Measurements from ENCODE around the gene TRIM38. TPM values are rescaled to one million over a fixed set of nuclear protein-coding genes. Genes with fewer than 3 reads are reported as not detected.
"Not testable (repeated sequence)": the region's sequence is repeated elsewhere in the genome, so short reads cannot be mapped to it uniquely, and the experiment has no call there.

TRIM38 gene
- total RNA-seq, 2 experiments from 2014 or later = 19.1 to 19.7 TPM

- H3K9me3 Mint-ChIP-seq = no peaks in the 10 kb centered on the region
- H3K4me1 Mint-ChIP-seq (ENCODE audit: low read depth) = peaks cover 31% of the 10 kb centered on the region
- H3K4me3 Mint-ChIP-seq = no peak overlapping the region
- no peak for DNase-seq
- intact Hi-C loops (cut with micrococcal nuclease) = no loop called here
- CTCF ChIA-PET = interaction anchor here (1.9 to 3.2 kb wide), 2 partner anchors 11 to 12 kb away, joined by 4 to 16 read pairs; no protein-coding TSS in a partner anchor
- peak overlapping the region; percentile 50 for H3K27ac Mint-ChIP-seq
- H3K36me3 Mint-ChIP-seq (ENCODE audit: low read depth) = peaks cover 61% of the 10 kb centered on the region
- H3K27me3 Mint-ChIP-seq (ENCODE audit: low read depth) = no peaks in the 10 kb centered on the region
Observed at GRCh38 chr6:25980935-25981334, 18.3 kb downstream of the TRIM38 start.

- CTCF ChIA-PET = interaction anchor here (1.3 to 3.2 kb wide), 3 partner anchors 10 to 13 kb away, joined by 4 to 16 read pairs (median 4); no protein-coding TSS in a partner anchor
- H3K36me3 Mint-ChIP-seq (ENCODE audit: low read depth) = peaks cover 57% of the 10 kb centered on the region
- no peak for DNase-seq
- H3K9me3 Mint-ChIP-seq = no peaks in the 10 kb centered on the region
- H3K4me1 Mint-ChIP-seq (ENCODE audit: low read depth) = peaks cover 23% of the 10 kb centered on the region
- peak overlapping the region; percentile 17 for H3K27ac Mint-ChIP-seq
- intact Hi-C loops (cut with micrococcal nuclease) = no loop called here
- H3K27me3 Mint-ChIP-seq (ENCODE audit: low read depth) = no peaks in the 10 kb centered on the region
- no peak overlapping the region for H3K4me3 Mint-ChIP-seq
Observed at GRCh38 chr6:25981568-25982263, 19.1 kb downstream of the TRIM38 start.

GRCh38 chr6:25984265-25984664 is 21.7 kb downstream of the TRIM38 start:
- peaks cover 58% of the 10 kb centered on the region for H3K36me3 Mint-ChIP-seq (ENCODE audit: low read depth)
- no peak overlapping the region for H3K27ac Mint-ChIP-seq
- CTCF ChIA-PET = no interaction called here
- H3K4me3 Mint-ChIP-seq = no peak overlapping the region
- H3K9me3 Mint-ChIP-seq = no peaks in the 10 kb centered on the region
- no peaks in the 10 kb centered on the region for H3K27me3 Mint-ChIP-seq (ENCODE audit: low read depth)
- peaks cover 19% of the 10 kb centered on the region for H3K4me1 Mint-ChIP-seq (ENCODE audit: low read depth)
- intact Hi-C loops (cut with micrococcal nuclease) = no loop called here
- no peak for DNase-seq

- DNase-seq = no peak
- Mint-ChIP-seq H3K9me3 (no peaks in the 10 kb centered on the region), H3K27me3 (ENCODE audit: low read depth) (no peaks in the 10 kb centered on the region), H3K4me3 (no peak overlapping the region), H3K36me3 (ENCODE audit: low read depth) (peaks cover 38% of the 10 kb centered on the region), H3K4me1 (ENCODE audit: low read depth) (peaks cover 19% of the 10 kb centered on the region), H3K27ac (no peak overlapping the region)
- intact Hi-C loops (cut with micrococcal nuclease) = no loop called here
- CTCF ChIA-PET = no interaction called here
Observed at GRCh38 chr6:25987845-25988244, 25.2 kb downstream of the TRIM38 start.

GRCh38 chr6:25990172-25990873 is 27.7 kb downstream of the TRIM38 start:
- Mint-ChIP-seq H3K4me3 (no peak overlapping the region), H3K4me1 (ENCODE audit: low read depth) (peaks cover 22% of the 10 kb centered on the region), H3K9me3 (no peaks in the 10 kb centered on the region), H3K27ac (peak overlapping the region; percentile 18), H3K36me3 (ENCODE audit: low read depth) (peaks cover 18% of the 10 kb centered on the region), H3K27me3 (ENCODE audit: low read depth) (no peaks in the 10 kb centered on the region)
- intact Hi-C loops (cut with micrococcal nuclease) = loop anchor here (5.0 to 10.0 kb wide), 3 partner anchors 43 to 716 kb away; partner anchors contain the start of gene CARMIL1
- CTCF ChIA-PET = interaction anchor here (0.7 to 3.3 kb wide), 4 partner anchors 14 to 781 kb away, joined by 3 to 63 read pairs (median 13); no protein-coding TSS in a partner anchor
- DNase-seq = no peak

GRCh38 chr6:25991785-25992412 is 29.3 kb downstream of the TRIM38 start:
- peak overlapping the region; percentile 95 for H3K4me3 Mint-ChIP-seq
- peak; percentile 44 for DNase-seq
- no peaks in the 10 kb centered on the region for H3K9me3 Mint-ChIP-seq
- CTCF ChIA-PET = interaction anchor here (0.6 to 3.3 kb wide), 26 partner anchors 10 to 360 kb away, joined by 3 to 63 read pairs (median 6); partner anchors contain the start of gene TRIM38
- H3K36me3 Mint-ChIP-seq (ENCODE audit: low read depth) = peaks cover 10% of the 10 kb centered on the region
- peak overlapping the region; percentile 89 for H3K27ac Mint-ChIP-seq
- intact Hi-C loops (cut with micrococcal nuclease) = loop anchor here (1.0 to 10.0 kb wide), 9 partner anchors 15 to 717 kb away; partner anchors contain the start of genes CARMIL1 and TRIM38
- no peaks in the 10 kb centered on the region for H3K27me3 Mint-ChIP-seq (ENCODE audit: low read depth)
- peaks cover 24% of the 10 kb centered on the region for H3K4me1 Mint-ChIP-seq (ENCODE audit: low read depth)

GRCh38 chr6:25992413-25993340 is 30.1 kb downstream of the TRIM38 start:
- no peaks in the 10 kb centered on the region for H3K9me3 Mint-ChIP-seq
- intact Hi-C loops (cut with micrococcal nuclease) = loop anchor here (1.0 to 10.0 kb wide), 9 partner anchors 16 to 718 kb away; partner anchors contain the start of genes CARMIL1 and TRIM38

GRCh38 chr6:25993341-25993684 is 30.7 kb downstream of the TRIM38 start:
- intact Hi-C loops (cut with micrococcal nuclease) = loop anchor here (2.0 to 10.0 kb wide), 5 partner anchors 17 to 719 kb away; partner anchors contain the start of gene CARMIL1
- H3K27me3 Mint-ChIP-seq (ENCODE audit: low read depth) = not testable (repeated sequence)

More at GRCh38 chr6:25992413-25993340, 30.1 kb downstream of the TRIM38 start:
- Mint-ChIP-seq H3K27me3 (ENCODE audit: low read depth) (no peaks in the 10 kb centered on the region), H3K4me3 (peak overlapping the region; percentile 95), H3K27ac (peak overlapping the region; percentile 91), H3K4me1 (ENCODE audit: low read depth) (peaks cover 24% of the 10 kb centered on the region), H3K36me3 (ENCODE audit: low read depth) (peaks cover 5% of the 10 kb centered on the region)
- CTCF ChIA-PET = interaction anchor here (0.6 to 3.3 kb wide), 29 partner anchors 10 to 680 kb away, joined by 3 to 63 read pairs (median 5); partner anchors contain the start of gene TRIM38
- peak; percentile 95 for DNase-seq

GRCh38 chr6:25995507-25995906 is 32.9 kb downstream of the TRIM38 start:
- CTCF ChIA-PET = interaction anchor here (0.8 to 2.1 kb wide), 3 partner anchors 8 to 460 kb away, joined by 4 to 10 read pairs (median 7); no protein-coding TSS in a partner anchor
- DNase-seq = no peak
- Mint-ChIP-seq H3K4me3 (no peak overlapping the region), H3K4me1 (ENCODE audit: low read depth) (peaks cover 20% of the 10 kb centered on the region), H3K36me3 (ENCODE audit: low read depth) (peaks cover 8% of the 10 kb centered on the region), H3K9me3 (no peaks in the 10 kb centered on the region), H3K27me3 (ENCODE audit: low read depth) (no peaks in the 10 kb centered on the region), H3K27ac (no peak overlapping the region)
- intact Hi-C loops (cut with micrococcal nuclease) = loop anchor here (10.0 kb wide), 2 partner anchors 381 to 721 kb away; partner anchors contain the start of gene CARMIL1

More at GRCh38 chr6:25993341-25993684, 30.7 kb downstream of the TRIM38 start:
- CTCF ChIA-PET = interaction anchor here (0.7 to 3.3 kb wide), 21 partner anchors 11 to 362 kb away, joined by 3 to 63 read pairs (median 7); a partner anchor contains a TSS
- peak overlapping the region; percentile 61 for H3K4me3 Mint-ChIP-seq
- peaks cover 23% of the 10 kb centered on the region for H3K4me1 Mint-ChIP-seq (ENCODE audit: low read depth)
- H3K9me3 Mint-ChIP-seq; H3K36me3 Mint-ChIP-seq (ENCODE audit: low read depth); H3K27ac Mint-ChIP-seq; DNase-seq: not testable (repeated sequence)

GRCh38 chr6:25997921-25998320 is 35.3 kb downstream of the TRIM38 start:
- Mint-ChIP-seq H3K27ac (no peak overlapping the region), H3K27me3 (ENCODE audit: low read depth) (no peaks in the 10 kb centered on the region), H3K9me3 (no peaks in the 10 kb centered on the region), H3K4me1 (ENCODE audit: low read depth) (peaks cover 9% of the 10 kb centered on the region), H3K4me3 (no peak overlapping the region), H3K36me3 (ENCODE audit: low read depth) (peaks cover 8% of the 10 kb centered on the region)
- CTCF ChIA-PET = interaction anchor here (0.7 kb wide), 1 partner anchor 70 kb away, joined by 3 read pairs; no protein-coding TSS in a partner anchor
- no peak for DNase-seq
- intact Hi-C loops (cut with micrococcal nuclease) = loop anchor here (10.0 kb wide), 2 partner anchors 383 to 723 kb away; partner anchors contain the start of gene CARMIL1

- H3K36me3 Mint-ChIP-seq (ENCODE audit: low read depth) = peaks cover 8% of the 10 kb centered on the region
- H3K9me3 Mint-ChIP-seq = no peaks in the 10 kb centered on the region
- H3K4me1 Mint-ChIP-seq (ENCODE audit: low read depth) = peaks cover 9% of the 10 kb centered on the region
- no peaks in the 10 kb centered on the region for H3K27me3 Mint-ChIP-seq (ENCODE audit: low read depth)
- no peak overlapping the region for H3K27ac Mint-ChIP-seq
- CTCF ChIA-PET = interaction anchor here (0.7 kb wide), 1 partner anchor 70 kb away, joined by 3 read pairs; no protein-coding TSS in a partner anchor
- H3K4me3 Mint-ChIP-seq = no peak overlapping the region
- intact Hi-C loops (cut with micrococcal nuclease) = loop anchor here (10.0 kb wide), 2 partner anchors 384 to 724 kb away; partner anchors contain the start of gene CARMIL1
- no peak for DNase-seq
Observed at GRCh38 chr6:25998379-25998778, 35.8 kb downstream of the TRIM38 start.
